H1 (cell line): ENCODE results near the gene KCNK2. TPM values are rescaled to one million over a fixed set of nuclear protein-coding genes. Genes with fewer than 3 reads are reported as not detected.

Experiments used
- ATF3 ChIP-seq: IDR thresholded peaks from 2 replicates; pipeline ENCODE4 v1.6.1; 2011; ENCODE audit warnings: low read depth, mild to moderate bottlenecking, low read length; ENCODE audit not compliant: insufficient read depth
- JUND ChIP-seq: IDR thresholded peaks from 2 replicates; pipeline ENCODE4 v1.6.1; 2011; ENCODE audit warnings: mild to moderate bottlenecking, improper control_type of control experiment, low read length
- KDM1A ChIP-seq: fragments of 200-600, 300-600 bp; sonication (generic); IDR thresholded peaks from 2 replicates; pipeline ENCODE4 v1.7.1; 2016; ENCODE audit warnings: mild to moderate bottlenecking, low read length, borderline replicate concordance
- SIN3A ChIP-seq, 2 experiments: IDR thresholded peaks in 1 of 2; conservative IDR thresholded peaks in 1 of 2; 2 replicates each; pipeline ENCODE4 v1.6.1; 2011 to 2012; ENCODE audit warnings: low read length in 2 of 2, improper control_type of control experiment in 1 of 2, low read depth in 1 of 2, mild to moderate bottlenecking in 1 of 2
- SUZ12 ChIP-seq: fragments of 200-600 bp; sonication (generic); IDR thresholded peaks from 2 replicates; pipeline ENCODE4 v1.6.1; 2012; ENCODE audit warnings: mild to moderate bottlenecking, inconsistent platforms, low read length, moderate library complexity, mixed read lengths
- polyA plus RNA-seq, 7 experiments: library from polyadenylated mRNA; depleted of rRNA in 3 of 7; stranded (reverse) in 5 of 7; unstranded in 2 of 7; fragments of >200 nt in 5 of 7; fragments of 200-250 nt in 2 of 7; gene quantifications; 1 replicate in 5 of 7; 2 replicates in 1 of 7; 4 replicates in 1 of 7; pipeline versions ENCODE4 v1.2.1 to v1.2.3, GENCODE V29; 2011 to 2013; ENCODE audit warnings: missing spikeins in 2 of 7, mixed read lengths in 2 of 7
- total RNA-seq: library from RNA; stranded (reverse); fragmentation: NEBNext Ultra II Directional; extraction: Animal tissue kit (Norgen Biotek cat#: 25700); gene quantifications from 2 replicates; pipeline ENCODE4 v1.2.1, GENCODE V29; 2021

The KCNK2 gene
- total and polyA plus RNA-seq, 2 of the 8 experiments (the other 6 are each of a cell fraction or from before 2014, with no cell fraction given), result 0.59 to 1.2 TPM

- no peak for TF ChIP-seq ATF3
- TF ChIP-seq SUZ12, result no peak
- no peak for TF ChIP-seq JUND
- no peak for TF ChIP-seq KDM1A
- TF ChIP-seq SIN3A (conservative IDR thresholded peaks at IDR 0.05 in 1 of 2, IDR thresholded peaks at IDR 0.05 in 1 of 2; ENCODE audit: low read depth in 1 of 2, low read length in 2 of 2), result no peak
Measured at GRCh38 chr1:215087603-215088002, 5.1 kb downstream of the KCNK2 start (continued).
